NCI-H524 (cell line): ENCODE results near the gene LHX4.
"Not testable (repeated sequence)": the region's sequence is repeated elsewhere in the genome, so short reads cannot be mapped to it uniquely, and the experiment has no call there.

Source experiments
- DNase-seq, 2 experiments: peaks; one replicate each; lab custom pipeline; 2025; lab: John Stamatoyannopoulos, UW

LHX4 gene

GRCh38 chr1:180197231-180197630 lies 32.8 kb upstream of the LHX4 start:
- no peak for DNase-seq

- peak; percentile 96 to 98 for DNase-seq
Observed at GRCh38 chr1:180198196-180198595, 31.9 kb upstream of the LHX4 start.

GRCh38 chr1:180198611-180199010 lies 31.5 kb upstream of the LHX4 start:
- DNase-seq: peak in 1 of 2 experiments; percentile 33

- DNase-seq: no peak
Observed at GRCh38 chr1:180199018-180199417, 31.0 kb upstream of the LHX4 start.

GRCh38 chr1:180201451-180202200 lies 28.4 kb upstream of the LHX4 start:
- DNase-seq: no peak

- not testable (repeated sequence) for DNase-seq
Observed at GRCh38 chr1:180202588-180202987, 27.5 kb upstream of the LHX4 start.

GRCh38 chr1:180204231-180204630 lies 25.8 kb upstream of the LHX4 start:
- DNase-seq: no peak

- DNase-seq: no peak
Observed at GRCh38 chr1:180206581-180206980, 23.5 kb upstream of the LHX4 start.

GRCh38 chr1:180208264-180208663 lies 21.8 kb upstream of the LHX4 start:
- no peak for DNase-seq

GRCh38 chr1:180210008-180210620 lies 19.9 kb upstream of the LHX4 start:
- DNase-seq: no peak

GRCh38 chr1:180211156-180211859 lies 18.8 kb upstream of the LHX4 start:
- DNase-seq: no peak

GRCh38 chr1:180211860-180212229 lies 18.2 kb upstream of the LHX4 start:
- DNase-seq: no peak

- DNase-seq: no peak
Observed at GRCh38 chr1:180213401-180214170, 16.5 kb upstream of the LHX4 start.

GRCh38 chr1:180215856-180216625 lies 14.0 kb upstream of the LHX4 start:
- DNase-seq: peak in 1 of 2 experiments; percentile 50

GRCh38 chr1:180217006-180217405 lies 13.1 kb upstream of the LHX4 start:
- no peak for DNase-seq

- DNase-seq: no peak
Observed at GRCh38 chr1:180218806-180219765, 11.0 kb upstream of the LHX4 start.

GRCh38 chr1:180219776-180220175 lies 10.3 kb upstream of the LHX4 start:
- no peak for DNase-seq

- no peak for DNase-seq
Observed at GRCh38 chr1:180221462-180221861, 8.6 kb upstream of the LHX4 start.

GRCh38 chr1:180224902-180225301 lies 5.2 kb upstream of the LHX4 start:
- DNase-seq: no peak

- DNase-seq: no peak
Observed at GRCh38 chr1:180225403-180225802, 4.7 kb upstream of the LHX4 start.
